Subcutaneous abdominal adipose tissue (tissue), 5 donors: ENCODE data around the gene PIWIL1.

ENCODE experiments used
- H3K27ac ChIP-seq: one replicate; pipeline ENCODE4 v1.7.0; 2013; ENCODE audit warnings: low read depth, mild to moderate bottlenecking, inconsistent platforms, low read length, moderate library complexity
- H3K27me3 ChIP-seq, 5 donors: one replicate each; pipeline ENCODE4 v1.7.0; 2013; ENCODE audit warnings: low read length in 5 of 5, inconsistent platforms in 1 of 5; ENCODE audit not compliant: control insufficient read depth in 5 of 5, insufficient read depth in 4 of 5
- H3K36me3 ChIP-seq, 5 donors: one replicate each; pipeline ENCODE4 v1.7.0; 2013; ENCODE audit warnings: low read length in 5 of 5; ENCODE audit not compliant: control insufficient read depth in 5 of 5, insufficient read depth in 5 of 5
- H3K4me1 ChIP-seq, 5 donors: one replicate each; pipeline ENCODE4 v1.7.0; 2013; ENCODE audit warnings: low read length in 5 of 5, mild to moderate bottlenecking in 3 of 5, moderate library complexity in 1 of 5; ENCODE audit not compliant: control insufficient read depth in 5 of 5, insufficient read depth in 5 of 5
- H3K4me3 ChIP-seq, 5 donors: one replicate each; pipeline ENCODE4 v1.7.0; 2013; ENCODE audit warnings: low read length in 5 of 5, low read depth in 1 of 5
- H3K9ac ChIP-seq, 5 donors: one replicate each; pipeline ENCODE4 v1.7.0; 2013; ENCODE audit warnings: low read length in 5 of 5, mild to moderate bottlenecking in 4 of 5, moderate library complexity in 3 of 5
- H3K9me3 ChIP-seq, 5 donors: one replicate each; pipeline ENCODE4 v1.7.0; 2013; ENCODE audit warnings: low read length in 5 of 5; ENCODE audit not compliant: control insufficient read depth in 5 of 5
- donor health status: healthy.
- donor health status: healthy.
- donor health status: healthy.
- donor health status: healthy.
- donor health status: healthy.

Gene PIWIL1

GRCh38 chr12:130418251-130418650, 80.6 kb downstream of the PIWIL1 start:
- H3K9me3 ChIP-seq: no peaks in the 10 kb centered on the region
- H3K27me3 ChIP-seq: peaks cover 0 to 7% (median 4%) of the 10 kb centered on the region in 5 donors
- no peak overlapping the region for H3K9ac ChIP-seq
- H3K4me3 ChIP-seq: no peak overlapping the region
- H3K36me3 ChIP-seq: no peaks in the 10 kb centered on the region
- H3K27ac ChIP-seq: no peak overlapping the region
- peaks cover 0 to 3% (median 2%) of the 10 kb centered on the region in 5 donors for H3K4me1 ChIP-seq

- Histone ChIP-seq H3K4me1 (peaks cover 0 to 9% (median 2%) of the 10 kb centered on the region in 5 donors), H3K9me3 (no peaks in the 10 kb centered on the region), H3K27ac (no peak overlapping the region), H3K4me3 (no peak overlapping the region), H3K9ac (no peak overlapping the region), H3K27me3 (peaks cover 0 to 7% (median 4%) of the 10 kb centered on the region in 5 donors), H3K36me3 (no peaks in the 10 kb centered on the region)
Measured at GRCh38 chr12:130419116-130419515, 81.4 kb downstream of the PIWIL1 start.

DNA sequence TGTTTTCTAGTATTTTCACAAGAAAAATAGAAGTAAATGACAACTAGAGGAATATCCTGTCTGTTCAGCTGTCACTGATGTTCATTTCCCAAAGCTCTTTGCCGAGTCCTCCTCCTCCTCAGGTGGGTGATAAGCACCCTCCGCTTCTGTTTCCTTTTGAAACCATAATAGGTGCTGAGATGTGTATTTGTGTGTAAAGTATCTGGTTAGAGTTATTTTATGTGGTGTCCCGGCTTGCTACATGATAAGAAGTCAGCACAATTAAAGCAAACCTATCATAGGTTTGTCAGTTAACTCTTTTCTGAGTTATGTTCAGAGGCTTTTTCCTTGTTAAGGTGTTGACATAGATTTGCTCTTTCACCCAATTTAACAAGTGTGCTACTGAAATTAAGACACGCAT, 82.4 kb downstream of the PIWIL1 start:
- peaks cover 0 to 10% (median 2%) of the 10 kb centered on the region in 5 donors for H3K4me1 ChIP-seq

DNA sequence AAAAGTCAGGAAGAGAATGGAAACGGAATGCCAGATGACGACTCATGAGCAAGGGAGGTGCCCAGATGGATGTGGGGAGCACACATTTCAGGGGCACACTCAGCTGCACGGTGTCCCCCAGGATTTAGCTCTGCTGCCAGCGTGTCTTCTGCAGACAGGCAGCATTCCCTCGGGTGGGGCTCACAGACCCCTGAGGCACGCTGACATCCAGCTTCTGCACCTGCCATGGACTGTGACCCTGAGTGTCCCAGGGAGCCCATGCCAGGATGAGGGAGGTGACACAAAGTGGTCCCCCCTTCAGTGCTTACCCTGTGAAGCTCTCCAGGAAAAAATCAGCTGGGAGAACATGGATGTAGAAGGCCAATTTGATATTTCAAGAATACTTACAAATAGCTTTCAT, 84.2 kb downstream of the PIWIL1 start:
- Histone ChIP-seq H3K36me3 (no peaks in the 10 kb centered on the region), H3K4me1 (peaks cover 0 to 10% (median 2%) of the 10 kb centered on the region in 5 donors), H3K4me3 (no peak overlapping the region), H3K27me3 (peaks cover 0 to 7% (median 4%) of the 10 kb centered on the region in 5 donors), H3K27ac (no peak overlapping the region), H3K9ac (no peak overlapping the region), H3K9me3 (no peaks in the 10 kb centered on the region)

More for the DNA sequence above, 82.4 kb downstream of the PIWIL1 start:
- H3K27ac ChIP-seq: no peak overlapping the region
- H3K9me3 ChIP-seq: no peaks in the 10 kb centered on the region
- H3K4me3 ChIP-seq: no peak overlapping the region
- no peak overlapping the region for H3K9ac ChIP-seq
- no peaks in the 10 kb centered on the region for H3K36me3 ChIP-seq
- H3K27me3 ChIP-seq: peaks cover 0 to 7% (median 4%) of the 10 kb centered on the region in 5 donors
